CD8-positive, alpha-beta memory T cell (primary cell): Measurements from ENCODE around the gene ETFA. TPM values are rescaled to one million over a fixed set of nuclear protein-coding genes. Genes with fewer than 3 reads are reported as not detected.
A peak's percentile ranks its signal among the peaks of the same experiment; 100 is the strongest.

Source experiments
- CTCF ChIA-PET: fragments of 350-600 bp; sonication (Branson Sonifier 250); formaldehyde crosslinking; loops from one replicate; lab custom pipeline; 2021; ENCODE audit warnings: antibody characterized with exemption; lab: Charles Lee
- POLR2A ChIA-PET: fragments of 350-600 bp; sonication (Branson Sonifier 250); formaldehyde crosslinking; loops from one replicate; lab custom pipeline; 2021; ENCODE audit warnings: antibody characterized with exemption; lab: Charles Lee
- DNase-seq, 5 donors: peaks; one replicate each; pipeline versions ENCODE4 v3.0.0 to v3.0.0-alpha.2; 2020 to 2022; ENCODE audit warnings: mixed read lengths in 1 of 5
- H3K27ac ChIP-seq: one replicate; pipeline ENCODE4 v1.7.0; 2013; ENCODE audit warnings: low read depth, mild to moderate bottlenecking, low read length, moderate library complexity
- H3K27me3 ChIP-seq: 2 replicates; pipeline ENCODE4 v1.7.0; 2013; ENCODE audit warnings: low read length, mild to moderate bottlenecking; ENCODE audit not compliant: insufficient read depth, poor library complexity, severe bottlenecking
- H3K36me3 ChIP-seq: 2 replicates; pipeline ENCODE4 v1.7.0; 2013; ENCODE audit warnings: mild to moderate bottlenecking, low read length, moderate library complexity; ENCODE audit not compliant: insufficient read depth
- H3K4me1 ChIP-seq: 2 replicates; pipeline ENCODE4 v1.7.0; 2013; ENCODE audit warnings: mild to moderate bottlenecking, low read length, moderate library complexity; ENCODE audit not compliant: insufficient read depth
- H3K4me3 ChIP-seq: 2 replicates; pipeline ENCODE4 v1.7.0; 2013; ENCODE audit warnings: mild to moderate bottlenecking, low read length
- H3K9me3 ChIP-seq: 2 replicates; pipeline ENCODE4 v1.7.0; 2013; ENCODE audit warnings: mild to moderate bottlenecking, low read length
- H3K27ac Mint-ChIP-seq, 8 donors: one replicate each; pipeline ENCODE4 v1.8.0; 2020 to 2021; ENCODE audit warnings: mixed read lengths in 8 of 8, mild to moderate bottlenecking in 6 of 8, inconsistent platforms in 3 of 8, moderate library complexity in 3 of 8
- H3K27me3 Mint-ChIP-seq, 2 donors: one replicate each; pipeline ENCODE4 v1.8.0; 2020 to 2021; ENCODE audit warnings: mixed read lengths in 2 of 2, mild to moderate bottlenecking in 1 of 2, moderate library complexity in 1 of 2
- H3K36me3 Mint-ChIP-seq, 3 donors: one replicate each; pipeline ENCODE4 v1.8.0; 2020 to 2021; ENCODE audit warnings: mixed read lengths in 3 of 3, inconsistent platforms in 1 of 3, mild to moderate bottlenecking in 1 of 3
- H3K4me1 Mint-ChIP-seq, 3 donors: one replicate each; pipeline ENCODE4 v1.8.0; 2020 to 2021; ENCODE audit warnings: mixed read lengths in 3 of 3, inconsistent platforms in 1 of 3, mild to moderate bottlenecking in 1 of 3
- H3K4me3 Mint-ChIP-seq, 7 donors: one replicate each; pipeline ENCODE4 v1.8.0; 2020 to 2021; ENCODE audit warnings: mixed read lengths in 7 of 7, mild to moderate bottlenecking in 6 of 7, moderate library complexity in 4 of 7, inconsistent platforms in 2 of 7
- H3K9me3 Mint-ChIP-seq, 5 donors: one replicate each; pipeline ENCODE4 v1.8.0; 2020 to 2022; ENCODE audit warnings: mixed read lengths in 5 of 5, mild to moderate bottlenecking in 3 of 5, moderate library complexity in 2 of 5, inconsistent platforms in 1 of 5
- polyA plus RNA-seq: library from polyadenylated mRNA; unstranded; fragments of 300-500 nt; fragmentation: Illumina TruSeq; gene quantifications from one replicate; pipeline ENCODE4 v1.2.3, GENCODE V29; 2021
- total RNA-seq, 2 experiments: library from RNA; stranded (reverse); gene quantifications; one replicate each; pipeline ENCODE4 v1.2.3, GENCODE V29; 2021

The ETFA gene
- total and polyA plus RNA-seq, 3 experiments from 2014 or later, result 122 to 178 (median 176) TPM

DNA sequence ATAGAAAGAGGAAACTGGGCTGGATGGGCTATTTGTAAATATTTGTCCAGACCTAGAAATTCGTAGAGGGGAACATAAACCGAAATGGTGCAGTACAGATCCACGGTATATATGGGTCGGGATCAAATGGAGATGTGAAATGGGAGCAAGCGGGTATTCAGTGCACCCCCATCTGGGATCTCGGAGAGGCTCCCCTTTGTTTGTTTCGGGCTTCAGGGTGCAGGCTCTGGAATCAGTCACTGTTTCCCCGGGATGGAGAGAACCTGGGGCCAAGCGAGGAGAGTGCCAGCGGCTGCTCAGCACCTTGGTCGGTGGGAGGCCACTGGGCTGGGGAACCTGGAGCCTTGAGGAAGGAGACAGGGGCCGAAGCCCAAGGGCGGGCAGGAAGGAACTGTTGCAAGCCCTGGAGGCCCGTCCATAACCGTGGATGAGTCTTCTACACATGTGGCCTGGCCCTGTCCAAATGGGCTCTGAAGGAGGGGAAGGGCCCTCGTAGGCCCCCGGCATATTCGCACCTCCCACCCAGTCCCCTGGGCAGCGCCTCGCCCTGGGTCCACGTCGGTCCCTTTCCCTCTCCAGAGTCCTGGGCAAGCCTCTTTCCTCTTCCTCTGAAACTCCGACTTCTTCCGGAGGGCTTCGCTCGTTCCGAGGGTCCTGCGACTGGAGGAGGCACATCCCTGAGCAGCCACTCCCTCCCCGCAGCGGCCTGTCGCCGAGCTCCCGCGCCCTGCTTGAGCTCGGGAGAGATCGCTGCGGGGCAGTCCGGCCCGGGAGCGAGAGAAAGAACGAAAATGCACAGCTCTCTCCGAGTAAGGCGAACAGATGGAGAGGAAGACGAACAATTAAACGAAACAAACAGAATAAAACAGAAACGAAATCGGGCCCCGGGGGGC lies 28.3 kb upstream of the ETFA start:
- H3K27me3 Mint-ChIP-seq, result peaks cover 82 to 84% of the 10 kb centered on the region in 2 donors
- ChIA-PET CTCF (no interaction called here), POLR2A (interaction anchor here (0.7 kb wide), 1 partner anchor 42 kb away, joined by 5 read pairs; no protein-coding TSS in a partner anchor)
- no peaks in the 10 kb centered on the region for H3K36me3 Mint-ChIP-seq
- Histone ChIP-seq H3K9me3 (no peaks in the 10 kb centered on the region), H3K27me3 (peaks cover 82% of the 10 kb centered on the region), H3K4me1 (peaks cover 58% of the 10 kb centered on the region), H3K36me3 (no peaks in the 10 kb centered on the region), H3K27ac (no peak overlapping the region), H3K4me3 (peak overlapping the region; percentile 56)
- peak overlapping the region; percentile 80 to 91 (median 90) for H3K4me3 Mint-ChIP-seq
- peaks cover 55 to 71% (median 71%) of the 10 kb centered on the region in 3 donors for H3K4me1 Mint-ChIP-seq
- H3K27ac Mint-ChIP-seq, result peak overlapping the region in 2 of 8 donors; percentile 8 to 74
- peak in 1 of 5 donors; percentile 19 for DNase-seq
- H3K9me3 Mint-ChIP-seq, result peaks cover 0 to 6% (median 2%) of the 10 kb centered on the region in 5 donors

- Histone ChIP-seq H3K27me3 (peaks cover 73% of the 10 kb centered on the region), H3K27ac (peak overlapping the region; percentile 8), H3K4me1 (peaks cover 58% of the 10 kb centered on the region), H3K9me3 (no peaks in the 10 kb centered on the region), H3K4me3 (peak overlapping the region; percentile 25), H3K36me3 (no peaks in the 10 kb centered on the region)
- Mint-ChIP-seq H3K9me3 (peaks cover 0 to 6% (median 2%) of the 10 kb centered on the region in 5 donors), H3K4me1 (peaks cover 56 to 75% (median 71%) of the 10 kb centered on the region in 3 donors), H3K27ac (peak overlapping the region in 2 of 8 donors; percentile 8 to 41), H3K36me3 (no peaks in the 10 kb centered on the region), H3K27me3 (peaks cover 82 to 83% of the 10 kb centered on the region in 2 donors), H3K4me3 (peak overlapping the region; percentile 65 to 91 (median 86))
- POLR2A ChIA-PET, result no interaction called here
- CTCF ChIA-PET, result no interaction called here
- DNase-seq, result no peak
Observed at GRCh38 chr15:76338486-76339304, 27.4 kb upstream of the ETFA start.

GRCh38 chr15:76337696-76338485 lies 26.6 kb upstream of the ETFA start:
- Mint-ChIP-seq H3K36me3 (no peaks in the 10 kb centered on the region), H3K27me3 (peaks cover 82 to 83% of the 10 kb centered on the region in 2 donors), H3K27ac (peak overlapping the region in 2 of 8 donors; percentile 39 to 62), H3K4me3 (peak overlapping the region; percentile 72 to 91 (median 81)), H3K4me1 (peaks cover 54 to 68% (median 66%) of the 10 kb centered on the region in 3 donors), H3K9me3 (peaks cover 0 to 6% (median 2%) of the 10 kb centered on the region in 5 donors)
- ChIA-PET POLR2A (interaction anchor here (0.6 kb wide), 1 partner anchor 656 kb away, joined by 7 read pairs; no protein-coding TSS in a partner anchor), CTCF (no interaction called here)
- Histone ChIP-seq H3K27ac (peak overlapping the region; percentile 8), H3K27me3 (peaks cover 67% of the 10 kb centered on the region), H3K4me3 (no peak overlapping the region), H3K9me3 (no peaks in the 10 kb centered on the region), H3K4me1 (peaks cover 58% of the 10 kb centered on the region), H3K36me3 (no peaks in the 10 kb centered on the region)
- peak in 1 of 5 donors; percentile 21 for DNase-seq

- peaks cover 86 to 88% of the 10 kb centered on the region in 2 donors for H3K27me3 Mint-ChIP-seq
- DNase-seq, result peak in 1 of 5 donors; percentile 17
Observed at GRCh38 chr15:76337059-76337695, 25.9 kb upstream of the ETFA start.

DNA sequence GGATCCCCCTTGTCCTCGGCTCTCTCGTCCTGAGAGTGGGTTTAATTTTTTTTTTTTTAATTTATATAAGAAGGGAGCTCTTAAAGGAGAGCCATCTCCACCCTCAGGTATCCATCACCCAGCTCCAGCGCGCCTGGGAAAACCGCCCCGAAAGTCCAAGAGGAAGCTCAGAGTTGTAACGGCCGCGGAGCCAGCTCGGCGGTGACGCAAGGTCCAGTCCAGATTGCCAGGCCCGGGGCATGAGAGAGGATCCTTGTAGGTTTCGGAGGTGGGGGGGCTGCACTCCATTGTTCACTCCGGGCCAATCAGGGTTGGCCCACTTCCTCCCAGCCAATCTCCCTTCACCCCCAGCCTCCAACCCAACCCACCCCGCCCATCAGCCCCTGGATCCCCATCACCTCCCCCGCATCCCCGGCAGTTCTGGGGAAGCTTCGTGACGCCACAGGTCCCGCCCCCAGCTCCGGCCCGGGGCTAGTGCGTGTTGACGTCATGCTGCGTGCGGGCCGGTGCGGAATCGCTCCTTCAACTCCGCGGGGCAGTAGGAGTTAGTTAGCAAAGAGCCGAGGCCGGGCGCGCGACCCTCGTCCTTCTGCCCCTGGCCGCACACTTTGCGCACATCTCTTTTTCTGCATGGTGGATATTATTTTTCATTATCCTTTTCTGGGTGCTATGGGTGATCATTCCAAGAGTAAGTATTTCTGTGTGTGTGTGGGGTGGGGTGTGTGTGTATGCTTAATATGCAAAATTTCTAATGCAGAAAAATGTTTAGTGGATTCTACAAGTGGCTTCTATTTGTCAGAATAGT lies 25.2 kb upstream of the ETFA start, which contains the start of gene ISL2:
TSS of gene ISL2 (plus strand) at position 520 of the 805 bp plus-strand sequence. CDS start at position 631, 111 bp downstream.
- H3K27me3 Mint-ChIP-seq, result peaks cover 79 to 80% of the 10 kb centered on the region in 2 donors
- peak within 1 kb of the TSS in 7 of 8 donors; percentile 1 to 72 (median 32) for H3K27ac Mint-ChIP-seq
- CTCF ChIA-PET, result interaction anchor here (1.2 kb wide), 1 partner anchor 9 kb away, joined by 7 read pairs; no protein-coding TSS in a partner anchor
- H3K4me1 ChIP-seq, result peaks cover 49% of the 10 kb centered on the region
- H3K27me3 ChIP-seq, result peaks cover 58% of the 10 kb centered on the region
- H3K4me3 ChIP-seq, result peak within 1 kb of the TSS; percentile 16
- H3K9me3 Mint-ChIP-seq, result peaks cover 0 to 6% (median 2%) of the 10 kb centered on the region in 5 donors
- no peaks in the 10 kb centered on the region for H3K9me3 ChIP-seq
- peak in 4 of 5 donors; percentile 12 to 54 (median 46) for DNase-seq
- peak within 1 kb of the TSS; percentile 54 for H3K27ac ChIP-seq
- H3K36me3 ChIP-seq, result no peaks in the 10 kb centered on the region
- peaks cover 0 to 1% (median 0%) of the 10 kb centered on the region in 3 donors for H3K36me3 Mint-ChIP-seq
- peaks cover 47 to 59% (median 57%) of the 10 kb centered on the region in 3 donors for H3K4me1 Mint-ChIP-seq
- H3K4me3 Mint-ChIP-seq, result peak within 1 kb of the TSS; percentile 72 to 91 (median 81)
- POLR2A ChIA-PET, result interaction anchor here (1.5 kb wide), 1 partner anchor 9 kb away, joined by 6 read pairs; no protein-coding TSS in a partner anchor

More at GRCh38 chr15:76337059-76337695, 25.9 kb upstream of the ETFA start:
- H3K27ac Mint-ChIP-seq, result peak overlapping the region in 4 of 8 donors; percentile 5 to 66 (median 40)
- CTCF ChIA-PET, result no interaction called here
- H3K4me3 ChIP-seq, result peak overlapping the region; percentile 1
- peaks cover 0 to 6% (median 2%) of the 10 kb centered on the region in 5 donors for H3K9me3 Mint-ChIP-seq
- POLR2A ChIA-PET, result interaction anchor here (0.6 to 1.5 kb wide), 2 partner anchors 8 to 657 kb away, joined by 6 to 7 read pairs; no protein-coding TSS in a partner anchor
- H3K4me3 Mint-ChIP-seq, result peak overlapping the region; percentile 72 to 91 (median 81)
- H3K27me3 ChIP-seq, result peaks cover 65% of the 10 kb centered on the region
- no peaks in the 10 kb centered on the region for H3K9me3 ChIP-seq
- H3K4me1 ChIP-seq, result peaks cover 56% of the 10 kb centered on the region
- H3K27ac ChIP-seq, result peak overlapping the region; percentile 8
- H3K36me3 ChIP-seq, result no peaks in the 10 kb centered on the region
- peaks cover 53 to 66% (median 65%) of the 10 kb centered on the region in 3 donors for H3K4me1 Mint-ChIP-seq
- H3K36me3 Mint-ChIP-seq, result peaks cover 0 to 1% (median 0%) of the 10 kb centered on the region in 3 donors
